Measurements from ENCODE around the gene GAMT. TPM values are rescaled to one million over a fixed set of nuclear protein-coding genes. Genes with fewer than 3 reads are reported as not detected.
A peak's percentile ranks its signal among the peaks of the same experiment; 100 is the strongest.

The GAMT gene
- total and polyA plus RNA-seq, 2 experiments from 2014 or later, result 21.5 to 36.9 TPM

DNA sequence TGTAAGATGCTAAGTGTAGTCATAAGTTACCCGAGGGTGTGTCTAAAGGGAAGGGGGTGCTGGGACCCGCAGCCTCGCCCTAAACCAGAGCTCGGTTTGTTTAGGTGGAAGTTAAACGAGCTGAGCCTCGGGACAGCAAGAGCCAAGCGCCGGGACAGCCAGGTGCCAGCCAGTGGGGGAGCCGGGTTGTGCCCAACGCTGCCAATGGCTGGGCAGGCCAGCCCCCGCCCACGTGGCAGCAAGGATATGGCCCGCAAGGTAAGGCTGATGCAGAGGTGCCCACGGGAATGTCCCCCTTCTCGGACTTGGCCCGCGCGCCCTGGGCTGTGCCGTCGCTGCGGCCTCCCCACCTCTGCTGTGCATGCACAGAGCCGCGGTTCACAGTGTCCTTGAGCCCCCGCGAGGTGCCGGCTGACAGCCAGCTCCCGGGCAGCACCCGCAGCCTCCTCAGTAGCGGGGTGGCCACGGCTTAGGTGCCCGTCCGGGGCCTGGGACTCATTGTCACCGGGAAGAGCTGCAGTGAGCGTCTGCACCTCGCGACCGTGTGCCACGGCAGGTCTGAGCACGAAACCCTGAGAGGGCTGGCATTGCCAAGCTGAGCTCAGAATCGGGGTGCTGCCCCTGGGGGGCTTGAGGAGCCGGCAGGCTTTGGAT, 27.5 kb upstream of the GAMT start:
- Mint-ChIP-seq H3K36me3 (ENCODE audit: low read depth) (peaks cover 69% of the 10 kb centered on the region), H3K4me1 (peaks cover 8% of the 10 kb centered on the region; the same call in 2 of the 3 replicates), H3K9me3 (no peaks in the 10 kb centered on the region), H3K4me3 (no peak overlapping the region), H3K27me3 (ENCODE audit: insufficient read depth, low read depth, poor library complexity) (peaks cover 3% of the 10 kb centered on the region), H3K27ac (no peak overlapping the region)
- Histone ChIP-seq H3F3A (replicated peaks; ENCODE audit: low read depth) (peaks cover 42% of the 10 kb centered on the region), H3K9me2 (ENCODE audit: insufficient read depth) (no peaks in the 10 kb centered on the region), H3K79me2 (replicated peaks; ENCODE audit: insufficient read depth) (peaks cover 41% of the 10 kb centered on the region), H3K36me3 (ENCODE audit: insufficient read depth) (peaks cover 39% of the 10 kb centered on the region), H3K4me1 (ENCODE audit: insufficient read depth) (no peaks in the 10 kb centered on the region), H3K27me3 (ENCODE audit: insufficient read depth) (no peaks in the 10 kb centered on the region), H4K20me1 (replicated peaks; ENCODE audit: insufficient read depth) (peaks cover 27% of the 10 kb centered on the region), H3K4me2 (no peak overlapping the region), H3K27ac (ENCODE audit: low read depth) (0 out of 2 replicates have a peak overlapping the region, but pooled peaks have one; percentile 32), H2AFZ (no peak overlapping the region), H3K4me3 (no peak overlapping the region)
- ATAC-seq, result no peak
- no peak for DNase-seq (ENCODE audit: low spot score)
- TF ChIP-seq POLR2AphosphoS5 (IDR thresholded peaks at IDR 0.05; ENCODE audit: low read depth) (no peak), CREB1 (CRISPR knock-in tag; IDR thresholded peaks at IDR 0.05; ENCODE audit: low read depth) (no peak), EZH2 (IDR thresholded peaks at IDR 0.05; ENCODE audit: low read depth, unreplicated experiment) (no peak), ZNF331 (CRISPR knock-in tag; IDR thresholded peaks at IDR 0.05; ENCODE audit: low read depth) (no peak)

DNA sequence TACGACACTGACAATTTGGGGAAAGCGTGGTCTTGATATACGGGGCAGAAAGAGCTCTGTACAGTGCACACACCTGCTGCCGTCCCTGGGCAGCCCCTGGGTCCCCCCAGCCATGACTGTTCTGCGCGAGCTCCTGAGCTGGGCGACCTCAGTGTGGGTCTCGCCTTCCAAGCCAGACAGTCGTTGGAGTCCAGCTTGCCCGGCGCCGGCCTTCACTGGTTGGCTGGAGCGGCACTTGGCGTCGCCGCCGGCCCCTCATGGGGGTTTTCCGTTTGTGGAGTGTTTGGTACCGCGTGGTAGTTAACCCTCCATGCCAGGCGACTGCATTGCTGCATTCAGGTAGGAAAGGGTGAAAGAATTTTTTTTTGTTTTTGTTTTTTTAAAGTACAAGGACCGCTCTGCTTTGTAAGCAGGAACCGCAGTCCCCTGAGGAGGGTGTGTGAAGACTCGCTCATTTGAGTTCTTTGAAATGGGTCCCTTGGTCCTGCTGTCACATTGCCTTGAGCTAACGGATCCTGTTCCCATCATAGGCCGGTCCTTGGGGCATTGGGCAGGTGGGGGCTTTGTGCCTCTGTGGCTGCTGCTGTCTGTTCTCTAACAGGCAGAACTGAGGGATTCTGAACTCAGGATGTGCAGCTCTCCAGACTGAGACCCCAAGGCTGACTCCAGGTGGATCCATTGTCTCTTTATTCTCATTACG, 26.0 kb upstream of the GAMT start:
- peaks cover 75% of the 10 kb centered on the region for H3K36me3 Mint-ChIP-seq (ENCODE audit: low read depth)
- Histone ChIP-seq H3K4me1 (ENCODE audit: insufficient read depth) (no peaks in the 10 kb centered on the region; the same call in 1 of the 2 replicates), H3F3A (replicated peaks; ENCODE audit: low read depth) (peaks cover 47% of the 10 kb centered on the region), H3K27ac (ENCODE audit: low read depth) (peak overlapping the region; percentile 32; the same call in 1 of the 2 replicates), H2AFZ (no peak overlapping the region), H3K79me2 (replicated peaks; ENCODE audit: insufficient read depth) (peaks cover 55% of the 10 kb centered on the region), H3K4me2 (no peak overlapping the region), H3K36me3 (ENCODE audit: insufficient read depth) (peaks cover 52% of the 10 kb centered on the region), H3K9me2 (ENCODE audit: insufficient read depth) (no peaks in the 10 kb centered on the region), H3K4me3 (no peak overlapping the region), H4K20me1 (replicated peaks; ENCODE audit: insufficient read depth) (peaks cover 37% of the 10 kb centered on the region), H3K27me3 (ENCODE audit: insufficient read depth) (no peaks in the 10 kb centered on the region)
- DNase-seq (ENCODE audit: low spot score) (no peak), ATAC-seq (no peak)
- no peak overlapping the region for H3K27ac Mint-ChIP-seq
- H3K9me3 Mint-ChIP-seq, result no peaks in the 10 kb centered on the region
- no peak overlapping the region for H3K4me3 Mint-ChIP-seq
- peaks cover 18% of the 10 kb centered on the region for H3K4me1 Mint-ChIP-seq
- peaks cover 6% of the 10 kb centered on the region for H3K27me3 Mint-ChIP-seq (ENCODE audit: insufficient read depth, low read depth, poor library complexity)
- TF ChIP-seq, protein P1, sequence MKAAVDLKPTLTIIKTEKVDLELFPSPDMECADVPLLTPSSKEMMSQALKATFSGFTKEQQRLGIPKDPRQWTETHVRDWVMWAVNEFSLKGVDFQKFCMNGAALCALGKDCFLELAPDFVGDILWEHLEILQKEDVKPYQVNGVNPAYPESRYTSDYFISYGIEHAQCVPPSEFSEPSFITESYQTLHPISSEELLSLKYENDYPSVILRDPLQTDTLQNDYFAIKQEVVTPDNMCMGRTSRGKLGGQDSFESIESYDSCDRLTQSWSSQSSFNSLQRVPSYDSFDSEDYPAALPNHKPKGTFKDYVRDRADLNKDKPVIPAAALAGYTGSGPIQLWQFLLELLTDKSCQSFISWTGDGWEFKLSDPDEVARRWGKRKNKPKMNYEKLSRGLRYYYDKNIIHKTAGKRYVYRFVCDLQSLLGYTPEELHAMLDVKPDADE (IDR thresholded peaks at IDR 0.05), result no peak
- no peak for TF ChIP-seq POLR2AphosphoS5 (IDR thresholded peaks at IDR 0.05; ENCODE audit: low read depth)
- no peak for TF ChIP-seq ZNF331 (CRISPR knock-in tag; IDR thresholded peaks at IDR 0.05; ENCODE audit: low read depth)
- TF ChIP-seq, protein P2, sequence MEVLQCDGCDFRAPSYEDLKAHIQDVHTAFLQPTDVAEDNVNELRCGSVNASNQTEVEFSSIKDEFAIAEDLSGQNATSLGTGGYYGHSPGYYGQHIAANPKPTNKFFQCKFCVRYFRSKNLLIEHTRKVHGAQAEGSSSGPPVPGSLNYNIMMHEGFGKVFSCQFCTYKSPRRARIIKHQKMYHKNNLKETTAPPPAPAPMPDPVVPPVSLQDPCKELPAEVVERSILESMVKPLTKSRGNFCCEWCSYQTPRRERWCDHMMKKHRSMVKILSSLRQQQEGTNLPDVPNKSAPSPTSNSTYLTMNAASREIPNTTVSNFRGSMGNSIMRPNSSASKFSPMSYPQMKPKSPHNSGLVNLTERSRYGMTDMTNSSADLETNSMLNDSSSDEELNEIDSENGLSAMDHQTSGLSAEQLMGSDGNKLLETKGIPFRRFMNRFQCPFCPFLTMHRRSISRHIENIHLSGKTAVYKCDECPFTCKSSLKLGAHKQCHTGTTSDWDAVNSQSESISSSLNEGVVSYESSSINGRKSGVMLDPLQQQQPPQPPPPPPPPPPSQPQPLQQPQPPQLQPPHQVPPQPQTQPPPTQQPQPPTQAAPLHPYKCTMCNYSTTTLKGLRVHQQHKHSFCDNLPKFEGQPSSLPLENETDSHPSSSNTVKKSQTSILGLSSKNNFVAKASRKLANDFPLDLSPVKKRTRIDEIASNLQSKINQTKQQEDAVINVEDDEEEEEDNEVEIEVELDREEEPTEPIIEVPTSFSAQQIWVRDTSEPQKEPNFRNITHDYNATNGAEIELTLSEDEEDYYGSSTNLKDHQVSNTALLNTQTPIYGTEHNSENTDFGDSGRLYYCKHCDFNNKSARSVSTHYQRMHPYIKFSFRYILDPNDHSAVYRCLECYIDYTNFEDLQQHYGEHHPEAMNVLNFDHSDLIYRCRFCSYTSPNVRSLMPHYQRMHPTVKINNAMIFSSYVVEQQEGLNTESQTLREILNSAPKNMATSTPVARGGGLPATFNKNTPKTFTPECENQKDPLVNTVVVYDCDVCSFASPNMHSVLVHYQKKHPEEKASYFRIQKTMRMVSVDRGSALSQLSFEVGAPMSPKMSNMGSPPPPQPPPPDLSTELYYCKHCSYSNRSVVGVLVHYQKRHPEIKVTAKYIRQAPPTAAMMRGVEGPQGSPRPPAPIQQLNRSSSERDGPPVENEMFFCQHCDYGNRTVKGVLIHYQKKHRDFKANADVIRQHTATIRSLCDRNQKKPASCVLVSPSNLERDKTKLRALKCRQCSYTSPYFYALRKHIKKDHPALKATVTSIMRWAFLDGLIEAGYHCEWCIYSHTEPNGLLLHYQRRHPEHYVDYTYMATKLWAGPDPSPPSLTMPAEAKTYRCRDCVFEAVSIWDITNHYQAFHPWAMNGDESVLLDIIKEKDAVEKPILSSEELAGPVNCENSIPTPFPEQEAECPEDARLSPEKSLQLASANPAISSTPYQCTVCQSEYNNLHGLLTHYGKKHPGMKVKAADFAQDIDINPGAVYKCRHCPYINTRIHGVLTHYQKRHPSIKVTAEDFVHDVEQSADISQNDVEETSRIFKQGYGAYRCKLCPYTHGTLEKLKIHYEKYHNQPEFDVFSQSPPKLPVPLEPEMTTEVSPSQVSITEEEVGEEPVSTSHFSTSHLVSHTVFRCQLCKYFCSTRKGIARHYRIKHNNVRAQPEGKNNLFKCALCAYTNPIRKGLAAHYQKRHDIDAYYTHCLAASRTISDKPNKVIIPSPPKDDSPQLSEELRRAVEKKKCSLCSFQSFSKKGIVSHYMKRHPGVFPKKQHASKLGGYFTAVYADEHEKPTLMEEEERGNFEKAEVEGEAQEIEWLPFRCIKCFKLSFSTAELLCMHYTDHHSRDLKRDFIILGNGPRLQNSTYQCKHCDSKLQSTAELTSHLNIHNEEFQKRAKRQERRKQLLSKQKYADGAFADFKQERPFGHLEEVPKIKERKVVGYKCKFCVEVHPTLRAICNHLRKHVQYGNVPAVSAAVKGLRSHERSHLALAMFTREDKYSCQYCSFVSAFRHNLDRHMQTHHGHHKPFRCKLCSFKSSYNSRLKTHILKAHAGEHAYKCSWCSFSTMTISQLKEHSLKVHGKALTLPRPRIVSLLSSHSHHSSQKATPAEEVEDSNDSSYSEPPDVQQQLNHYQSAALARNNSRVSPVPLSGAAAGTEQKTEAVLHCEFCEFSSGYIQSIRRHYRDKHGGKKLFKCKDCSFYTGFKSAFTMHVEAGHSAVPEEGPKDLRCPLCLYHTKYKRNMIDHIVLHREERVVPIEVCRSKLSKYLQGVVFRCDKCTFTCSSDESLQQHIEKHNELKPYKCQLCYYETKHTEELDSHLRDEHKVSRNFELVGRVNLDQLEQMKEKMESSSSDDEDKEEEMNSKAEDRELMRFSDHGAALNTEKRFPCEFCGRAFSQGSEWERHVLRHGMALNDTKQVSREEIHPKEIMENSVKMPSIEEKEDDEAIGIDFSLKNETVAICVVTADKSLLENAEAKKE (CRISPR knock-in tag; IDR thresholded peaks at IDR 0.05), result no peak
- TF ChIP-seq ZNF114 (CRISPR knock-in tag; IDR thresholded peaks at IDR 0.05), result no peak
- TF ChIP-seq STAT1 (IDR thresholded peaks at IDR 0.05; ENCODE audit: unreplicated experiment), result no peak
- TF ChIP-seq, protein P3, sequence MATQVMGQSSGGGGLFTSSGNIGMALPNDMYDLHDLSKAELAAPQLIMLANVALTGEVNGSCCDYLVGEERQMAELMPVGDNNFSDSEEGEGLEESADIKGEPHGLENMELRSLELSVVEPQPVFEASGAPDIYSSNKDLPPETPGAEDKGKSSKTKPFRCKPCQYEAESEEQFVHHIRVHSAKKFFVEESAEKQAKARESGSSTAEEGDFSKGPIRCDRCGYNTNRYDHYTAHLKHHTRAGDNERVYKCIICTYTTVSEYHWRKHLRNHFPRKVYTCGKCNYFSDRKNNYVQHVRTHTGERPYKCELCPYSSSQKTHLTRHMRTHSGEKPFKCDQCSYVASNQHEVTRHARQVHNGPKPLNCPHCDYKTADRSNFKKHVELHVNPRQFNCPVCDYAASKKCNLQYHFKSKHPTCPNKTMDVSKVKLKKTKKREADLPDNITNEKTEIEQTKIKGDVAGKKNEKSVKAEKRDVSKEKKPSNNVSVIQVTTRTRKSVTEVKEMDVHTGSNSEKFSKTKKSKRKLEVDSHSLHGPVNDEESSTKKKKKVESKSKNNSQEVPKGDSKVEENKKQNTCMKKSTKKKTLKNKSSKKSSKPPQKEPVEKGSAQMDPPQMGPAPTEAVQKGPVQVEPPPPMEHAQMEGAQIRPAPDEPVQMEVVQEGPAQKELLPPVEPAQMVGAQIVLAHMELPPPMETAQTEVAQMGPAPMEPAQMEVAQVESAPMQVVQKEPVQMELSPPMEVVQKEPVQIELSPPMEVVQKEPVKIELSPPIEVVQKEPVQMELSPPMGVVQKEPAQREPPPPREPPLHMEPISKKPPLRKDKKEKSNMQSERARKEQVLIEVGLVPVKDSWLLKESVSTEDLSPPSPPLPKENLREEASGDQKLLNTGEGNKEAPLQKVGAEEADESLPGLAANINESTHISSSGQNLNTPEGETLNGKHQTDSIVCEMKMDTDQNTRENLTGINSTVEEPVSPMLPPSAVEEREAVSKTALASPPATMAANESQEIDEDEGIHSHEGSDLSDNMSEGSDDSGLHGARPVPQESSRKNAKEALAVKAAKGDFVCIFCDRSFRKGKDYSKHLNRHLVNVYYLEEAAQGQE (IDR thresholded peaks at IDR 0.05; ENCODE audit: unreplicated experiment), result no peak

Data from GM23338 (cell line).